Spleen (tissue), 7 donors: ENCODE measurements around the gene PIP5K1A.

ENCODE experiments used
- POLR2A ChIP-seq, 3 donors: fragments of 450-650 bp; IDR thresholded peaks; one replicate each; pipeline ENCODE4 v1.5.1; 2017; ENCODE audit warnings: antibody characterized with exemption in 3 of 3, mild to moderate bottlenecking in 1 of 3
- POLR2AphosphoS5 ChIP-seq, 3 donors: sonication (generic); formaldehyde crosslinking; IDR thresholded peaks; one replicate each; pipeline ENCODE4 v1.5.1; 2017; ENCODE audit warnings: antibody characterized with exemption in 3 of 3
- TF ChIP-seq, protein P1 (sequence below), 11 experiments: fragments of 200-600 bp in 7 of 11; fragments of 450-650 bp in 4 of 11; sonication (generic) in 4 of 11; IDR thresholded peaks in 8 of 11; conservative IDR thresholded peaks in 3 of 11; 1 replicate in 7 of 11; 2 replicates in 4 of 11; pipeline versions ENCODE4 v1.4.0 to v1.8.0; 2016 to 2021; ENCODE audit warnings: antibody characterized with exemption in 11 of 11, inconsistent platforms in 4 of 11, mild to moderate bottlenecking in 1 of 11
- donor health status: DM: no; HTN: no; CAD: no; lungs with moderate emphysema.
- donor health status: DM: no; HTN: no; CAD: no.
- donor health status: DM: no; HTN: no; CAD: no.

DNA sequence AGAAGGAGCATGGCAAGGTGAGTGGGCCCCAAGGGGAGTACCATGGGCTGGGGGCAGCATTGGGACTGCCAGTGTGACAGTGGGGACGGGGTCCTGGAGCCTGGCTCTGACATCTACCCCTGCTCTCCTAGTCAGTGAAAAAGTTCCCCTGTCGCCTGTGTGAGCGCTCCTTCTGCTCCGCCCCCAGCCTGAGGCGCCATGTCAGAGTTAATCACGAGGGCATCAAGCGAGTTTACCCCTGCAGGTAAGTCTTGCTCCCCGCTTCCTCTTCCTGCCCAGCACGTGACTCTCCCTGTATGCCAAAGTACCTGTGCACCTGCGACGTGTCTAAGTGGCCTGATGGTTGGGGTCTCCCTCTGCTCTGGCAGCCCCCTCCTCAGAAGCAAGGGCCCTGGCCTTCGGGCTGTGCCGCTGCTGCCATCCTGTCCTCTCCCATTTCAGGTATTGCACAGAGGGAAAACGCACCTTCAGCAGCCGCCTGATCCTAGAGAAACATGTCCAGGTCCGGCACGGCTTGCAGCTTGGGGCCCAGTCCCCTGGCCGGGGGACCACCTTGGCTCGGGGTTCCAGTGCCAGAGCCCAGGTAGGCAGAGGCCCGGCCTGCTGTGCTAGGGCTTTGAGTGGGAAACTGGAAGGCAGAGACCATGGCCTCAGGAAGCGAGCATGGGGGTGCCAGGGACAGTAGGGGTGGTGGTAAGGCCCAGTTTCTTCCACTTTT, 91.8 kb downstream of the PIP5K1A start:
- TF ChIP-seq, protein P1, sequence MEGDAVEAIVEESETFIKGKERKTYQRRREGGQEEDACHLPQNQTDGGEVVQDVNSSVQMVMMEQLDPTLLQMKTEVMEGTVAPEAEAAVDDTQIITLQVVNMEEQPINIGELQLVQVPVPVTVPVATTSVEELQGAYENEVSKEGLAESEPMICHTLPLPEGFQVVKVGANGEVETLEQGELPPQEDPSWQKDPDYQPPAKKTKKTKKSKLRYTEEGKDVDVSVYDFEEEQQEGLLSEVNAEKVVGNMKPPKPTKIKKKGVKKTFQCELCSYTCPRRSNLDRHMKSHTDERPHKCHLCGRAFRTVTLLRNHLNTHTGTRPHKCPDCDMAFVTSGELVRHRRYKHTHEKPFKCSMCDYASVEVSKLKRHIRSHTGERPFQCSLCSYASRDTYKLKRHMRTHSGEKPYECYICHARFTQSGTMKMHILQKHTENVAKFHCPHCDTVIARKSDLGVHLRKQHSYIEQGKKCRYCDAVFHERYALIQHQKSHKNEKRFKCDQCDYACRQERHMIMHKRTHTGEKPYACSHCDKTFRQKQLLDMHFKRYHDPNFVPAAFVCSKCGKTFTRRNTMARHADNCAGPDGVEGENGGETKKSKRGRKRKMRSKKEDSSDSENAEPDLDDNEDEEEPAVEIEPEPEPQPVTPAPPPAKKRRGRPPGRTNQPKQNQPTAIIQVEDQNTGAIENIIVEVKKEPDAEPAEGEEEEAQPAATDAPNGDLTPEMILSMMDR (IDR thresholded peaks at IDR 0.05 in 8 of 11, conservative IDR thresholded peaks at IDR 0.05 in 3 of 11) = no peak
- TF ChIP-seq POLR2A (IDR thresholded peaks at IDR 0.05) (no peak), POLR2AphosphoS5 (IDR thresholded peaks at IDR 0.05) (peak; percentile 37 to 54 (median 54))
